DOHH2 (cell line): ENCODE data around the gene LGALS7.

Experiments
- EZH2phosphoT487 ChIP-seq: fragments of 200-600 bp; sonication (generic); IDR thresholded peaks from 2 replicates; pipeline ENCODE4 v1.6.1; 2017; ENCODE audit warnings: borderline replicate concordance, mild to moderate bottlenecking, antibody characterized with exemption, low read length, moderate library complexity, mixed read lengths
- TF ChIP-seq, protein P1 (sequence below): fragments of 200-600 bp; sonication (generic); IDR thresholded peaks from one replicate; pipeline ENCODE4 v1.5.1; 2014; ENCODE audit warnings: antibody characterized with exemption, mild to moderate bottlenecking, low read depth, low read length; ENCODE audit not compliant: poor library complexity, severe bottlenecking

DNA sequence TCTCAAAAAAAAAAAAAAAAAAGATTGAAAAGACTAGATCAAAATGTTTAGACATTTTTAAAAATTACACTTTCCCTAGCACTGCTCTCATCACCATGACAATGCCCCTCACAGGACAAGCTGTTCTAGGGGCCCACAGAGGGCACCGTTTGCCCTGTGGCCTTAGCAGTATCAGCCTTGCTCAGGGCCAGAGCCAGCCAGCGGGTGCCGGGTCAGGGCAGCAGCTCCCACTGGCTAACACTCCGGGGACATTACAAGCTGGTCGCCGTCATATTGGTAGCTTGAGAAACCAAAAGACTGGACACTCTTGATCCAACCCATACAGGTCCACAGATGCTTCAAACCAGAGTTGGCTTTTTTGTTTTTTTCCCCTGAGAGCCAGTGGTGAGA, 47.0 kb downstream of the LGALS7 start:
- TF ChIP-seq, protein P1, sequence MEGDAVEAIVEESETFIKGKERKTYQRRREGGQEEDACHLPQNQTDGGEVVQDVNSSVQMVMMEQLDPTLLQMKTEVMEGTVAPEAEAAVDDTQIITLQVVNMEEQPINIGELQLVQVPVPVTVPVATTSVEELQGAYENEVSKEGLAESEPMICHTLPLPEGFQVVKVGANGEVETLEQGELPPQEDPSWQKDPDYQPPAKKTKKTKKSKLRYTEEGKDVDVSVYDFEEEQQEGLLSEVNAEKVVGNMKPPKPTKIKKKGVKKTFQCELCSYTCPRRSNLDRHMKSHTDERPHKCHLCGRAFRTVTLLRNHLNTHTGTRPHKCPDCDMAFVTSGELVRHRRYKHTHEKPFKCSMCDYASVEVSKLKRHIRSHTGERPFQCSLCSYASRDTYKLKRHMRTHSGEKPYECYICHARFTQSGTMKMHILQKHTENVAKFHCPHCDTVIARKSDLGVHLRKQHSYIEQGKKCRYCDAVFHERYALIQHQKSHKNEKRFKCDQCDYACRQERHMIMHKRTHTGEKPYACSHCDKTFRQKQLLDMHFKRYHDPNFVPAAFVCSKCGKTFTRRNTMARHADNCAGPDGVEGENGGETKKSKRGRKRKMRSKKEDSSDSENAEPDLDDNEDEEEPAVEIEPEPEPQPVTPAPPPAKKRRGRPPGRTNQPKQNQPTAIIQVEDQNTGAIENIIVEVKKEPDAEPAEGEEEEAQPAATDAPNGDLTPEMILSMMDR: no peak
- TF ChIP-seq EZH2phosphoT487: no peak
